ENCODE data around the gene TMEM63C. TPM values are rescaled to one million over a fixed set of nuclear protein-coding genes. Genes with fewer than 3 reads are reported as not detected.
A peak's percentile ranks its signal among the peaks of the same experiment; 100 is the strongest.

Gene TMEM63C
- total RNA-seq, 2 donors from 2014 or later = 0.12 to 0.84 TPM

DNA sequence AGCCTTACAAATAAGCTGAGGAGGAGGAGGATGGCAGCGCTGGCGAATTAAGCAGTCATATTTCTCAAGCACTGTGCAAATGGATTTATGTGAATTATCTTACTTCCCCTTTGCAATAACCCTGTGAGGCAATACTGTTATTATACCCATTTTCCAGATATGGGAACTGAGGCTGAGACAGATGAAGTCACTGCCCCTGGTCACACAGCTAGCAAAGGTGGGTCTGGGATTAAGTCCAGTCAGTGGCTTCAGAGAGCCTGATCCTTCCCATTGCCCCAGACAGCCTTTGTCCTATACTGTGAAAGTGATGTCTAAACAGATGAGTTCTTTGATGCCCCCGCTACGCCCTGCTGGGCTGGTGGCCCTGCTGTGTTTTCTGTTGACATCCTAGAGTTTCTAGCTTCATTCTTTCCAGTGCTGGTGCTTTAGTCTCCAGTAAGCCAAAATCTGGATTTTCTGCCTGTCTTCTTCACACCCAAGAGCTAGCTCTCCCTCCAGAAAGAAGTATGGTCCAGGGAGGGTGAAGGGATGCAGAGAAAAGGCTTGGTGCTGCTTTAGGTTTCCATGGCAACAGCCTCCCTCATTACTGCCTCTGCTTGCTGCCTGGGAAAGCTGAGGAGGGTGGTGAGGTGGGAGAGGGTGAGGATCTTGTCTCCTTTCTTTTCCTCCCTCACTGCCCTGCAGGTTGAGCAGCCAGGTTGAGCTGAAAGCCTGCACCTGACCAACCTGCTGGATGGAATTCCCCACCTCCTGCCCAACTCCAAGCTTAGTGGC, 30.7 kb downstream of the TMEM63C start:
- Mint-ChIP-seq H3K4me3 (no peak overlapping the region), H3K27ac (no peak overlapping the region), H3K4me1 (ENCODE audit: low read depth in 2 of 2) (no peaks in the 10 kb centered on the region), H3K27me3 (peaks cover 27 to 37% of the 10 kb centered on the region in 2 donors), H3K9me3 (no peaks in the 10 kb centered on the region), H3K36me3 (no peaks in the 10 kb centered on the region)
- DNase-seq (ENCODE audit: low spot score) (no peak), ATAC-seq (no peak)

- H3K4me1 Mint-ChIP-seq (ENCODE audit: low read depth in 2 of 2) = no peaks in the 10 kb centered on the region
- no peaks in the 10 kb centered on the region for H3K36me3 Mint-ChIP-seq
- peak in 1 of 2 donors; percentile 36 for ATAC-seq
- H3K4me3 Mint-ChIP-seq = no peak overlapping the region
- H3K27ac Mint-ChIP-seq = no peak overlapping the region
- no peak for DNase-seq (ENCODE audit: low spot score)
- peaks cover 28 to 42% of the 10 kb centered on the region in 2 donors for H3K27me3 Mint-ChIP-seq
- no peaks in the 10 kb centered on the region for H3K9me3 Mint-ChIP-seq
Measured at GRCh38 chr14:77212943-77213678, 31.5 kb downstream of the TMEM63C start.

DNA sequence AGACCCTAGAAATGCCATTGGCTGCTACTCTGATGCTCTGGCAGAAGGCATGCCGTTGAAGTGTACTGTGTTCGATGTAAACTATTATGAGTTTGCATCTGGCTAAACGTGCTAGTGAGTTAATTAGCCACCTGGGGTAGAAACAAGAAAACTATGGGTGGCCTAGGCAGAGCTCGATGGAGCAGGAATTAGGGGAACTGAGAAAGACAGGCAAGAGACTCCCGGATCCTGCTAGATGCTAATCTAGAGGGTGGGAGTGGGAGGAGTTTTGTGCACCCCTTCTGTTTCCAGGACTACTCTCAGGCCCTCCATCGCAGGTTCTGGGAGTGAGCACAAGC, 32.0 kb downstream of the TMEM63C start:
- DNase-seq (ENCODE audit: low spot score) (no peak), ATAC-seq (no peak)
- no peak overlapping the region for H3K27ac Mint-ChIP-seq
- peaks cover 28 to 42% of the 10 kb centered on the region in 2 donors for H3K27me3 Mint-ChIP-seq
- no peaks in the 10 kb centered on the region for H3K9me3 Mint-ChIP-seq
- H3K4me3 Mint-ChIP-seq = no peak overlapping the region
- H3K36me3 Mint-ChIP-seq = no peaks in the 10 kb centered on the region
- H3K4me1 Mint-ChIP-seq (ENCODE audit: low read depth in 2 of 2) = no peaks in the 10 kb centered on the region

GRCh38 chr14:77214216-77214615, 32.6 kb downstream of the TMEM63C start:
- Mint-ChIP-seq H3K9me3 (no peaks in the 10 kb centered on the region), H3K36me3 (no peaks in the 10 kb centered on the region), H3K27ac (no peak overlapping the region), H3K27me3 (peaks cover 28 to 42% of the 10 kb centered on the region in 2 donors), H3K4me1 (ENCODE audit: low read depth in 2 of 2) (no peaks in the 10 kb centered on the region), H3K4me3 (no peak overlapping the region)
- ATAC-seq (no peak), DNase-seq (ENCODE audit: low spot score) (no peak)

- Mint-ChIP-seq H3K27ac (no peak overlapping the region), H3K4me3 (no peak overlapping the region), H3K4me1 (ENCODE audit: low read depth in 2 of 2) (peaks cover 0 to 12% of the 10 kb centered on the region in 2 donors), H3K36me3 (no peaks in the 10 kb centered on the region), H3K27me3 (peaks cover 25 to 42% of the 10 kb centered on the region in 2 donors), H3K9me3 (peaks cover 4% of the 10 kb centered on the region)
- DNase-seq (ENCODE audit: low spot score) (no peak), ATAC-seq (no peak)
Measured at GRCh38 chr14:77217551-77217950, 36.0 kb downstream of the TMEM63C start.

GRCh38 chr14:77219591-77219990, 38.0 kb downstream of the TMEM63C start:
- H3K9me3 Mint-ChIP-seq = peaks cover 4% of the 10 kb centered on the region
- H3K4me3 Mint-ChIP-seq = no peak overlapping the region
- peaks cover 0 to 15% of the 10 kb centered on the region in 2 donors for H3K4me1 Mint-ChIP-seq (ENCODE audit: low read depth in 2 of 2)
- DNase-seq (ENCODE audit: low spot score) = no peak
- no peak overlapping the region for H3K27ac Mint-ChIP-seq
- no peaks in the 10 kb centered on the region for H3K36me3 Mint-ChIP-seq
- H3K27me3 Mint-ChIP-seq = peaks cover 20 to 31% of the 10 kb centered on the region in 2 donors
- ATAC-seq = no peak

DNA sequence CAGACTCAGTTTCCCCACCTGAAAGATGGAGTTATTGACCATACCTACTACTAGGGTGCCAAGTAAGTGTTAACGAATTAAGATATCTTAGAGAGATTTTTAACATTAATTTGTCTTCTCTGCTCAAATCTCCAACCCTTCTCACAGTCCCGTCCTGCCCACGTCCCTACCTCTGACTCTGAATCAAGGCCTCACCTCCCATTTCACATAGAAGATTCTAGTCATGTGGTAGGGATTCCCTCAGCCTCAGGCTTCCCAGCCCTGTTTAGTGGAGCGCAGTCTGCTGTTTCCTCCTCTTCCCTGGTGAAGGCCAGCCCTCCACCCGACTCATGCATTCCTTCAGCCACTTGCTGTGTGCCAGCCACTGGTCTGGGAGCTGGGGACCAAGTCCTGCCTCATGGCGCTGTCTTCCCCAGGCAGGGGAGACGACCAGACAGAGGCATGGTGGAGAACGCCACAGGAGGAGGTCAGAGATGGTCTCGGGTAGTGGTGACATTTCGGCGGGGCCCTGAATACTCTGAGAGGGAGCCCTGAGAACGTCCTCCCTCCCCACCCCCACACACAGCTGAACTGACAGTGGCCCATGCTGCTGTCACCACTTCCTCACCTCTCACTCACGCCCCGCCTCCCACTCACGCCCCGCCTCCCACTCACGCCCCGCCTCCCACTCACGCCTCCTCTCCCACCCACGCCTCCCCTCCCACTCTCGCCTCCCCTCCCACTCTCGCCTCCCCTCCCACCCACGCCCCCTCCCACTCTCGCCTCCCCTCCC, 38.8 kb downstream of the TMEM63C start:
- Mint-ChIP-seq H3K36me3 (no peaks in the 10 kb centered on the region), H3K27ac (no peak overlapping the region), H3K4me1 (ENCODE audit: low read depth in 2 of 2) (peaks cover 0 to 15% of the 10 kb centered on the region in 2 donors), H3K4me3 (no peak overlapping the region), H3K27me3 (peaks cover 14 to 23% of the 10 kb centered on the region in 2 donors), H3K9me3 (peaks cover 4% of the 10 kb centered on the region)
- ATAC-seq = no peak
- DNase-seq (ENCODE audit: low spot score) = no peak

- H3K36me3 Mint-ChIP-seq = no peaks in the 10 kb centered on the region
- DNase-seq (ENCODE audit: low spot score) (no peak), ATAC-seq (no peak)
- H3K27me3 Mint-ChIP-seq = peaks cover 8 to 14% of the 10 kb centered on the region in 2 donors
- H3K27ac Mint-ChIP-seq = no peak overlapping the region
- no peak overlapping the region for H3K4me3 Mint-ChIP-seq
- H3K9me3 Mint-ChIP-seq = peaks cover 4% of the 10 kb centered on the region
- peaks cover 0 to 15% of the 10 kb centered on the region in 2 donors for H3K4me1 Mint-ChIP-seq (ENCODE audit: low read depth in 2 of 2)
Measured at GRCh38 chr14:77221241-77221871, 39.8 kb downstream of the TMEM63C start.

DNA sequence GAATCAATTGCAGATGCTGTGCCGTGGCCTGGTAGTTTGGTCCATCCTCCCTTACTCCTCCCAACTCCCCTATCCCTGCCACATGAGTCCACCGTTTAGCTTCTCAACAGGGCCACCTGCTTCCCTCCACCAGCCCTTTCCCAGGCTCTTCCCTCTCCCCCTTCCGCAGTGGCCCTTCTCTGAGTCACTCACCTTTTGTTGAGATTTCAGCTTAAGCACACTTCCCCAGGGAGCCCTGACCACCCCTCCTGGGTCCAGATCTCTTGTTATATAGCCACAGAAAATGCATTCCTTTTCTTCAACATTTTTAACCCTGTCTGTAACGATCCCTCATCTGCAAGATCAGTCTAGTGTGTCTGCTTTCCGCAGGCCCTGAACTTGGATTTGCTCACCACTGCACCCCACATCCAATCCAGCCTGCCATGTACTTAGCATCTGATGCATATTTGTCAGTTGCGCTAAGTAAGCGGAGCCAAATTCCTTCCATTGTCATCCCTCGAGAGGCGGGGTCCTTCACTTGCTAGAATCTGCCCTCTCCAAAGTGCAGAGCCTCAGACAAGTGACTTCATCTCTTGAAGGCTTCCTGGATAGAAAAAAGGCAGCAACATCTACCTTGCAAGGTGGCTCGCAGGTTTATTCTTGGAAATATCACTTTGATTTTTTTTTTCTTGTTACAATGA, 41.1 kb downstream of the TMEM63C start:
- H3K4me3 Mint-ChIP-seq = no peak overlapping the region
- no peak for DNase-seq (ENCODE audit: low spot score)
- peaks cover 0 to under 1% of the 10 kb centered on the region in 2 donors for H3K27me3 Mint-ChIP-seq
- ATAC-seq = no peak
- peaks cover 0 to 15% of the 10 kb centered on the region in 2 donors for H3K4me1 Mint-ChIP-seq (ENCODE audit: low read depth in 2 of 2)
- H3K9me3 Mint-ChIP-seq = peaks cover 4% of the 10 kb centered on the region
- H3K27ac Mint-ChIP-seq = peak overlapping the region in 1 of 2 donors; percentile 20
- H3K36me3 Mint-ChIP-seq = no peaks in the 10 kb centered on the region

GRCh38 chr14:77224212-77224611, 42.6 kb downstream of the TMEM63C start:
- peaks cover 0 to 15% of the 10 kb centered on the region in 2 donors for H3K4me1 Mint-ChIP-seq (ENCODE audit: low read depth in 2 of 2)
- no peak for DNase-seq (ENCODE audit: low spot score)
- peaks cover 4% of the 10 kb centered on the region for H3K9me3 Mint-ChIP-seq
- H3K27ac Mint-ChIP-seq = no peak overlapping the region
- H3K36me3 Mint-ChIP-seq = no peaks in the 10 kb centered on the region
- ATAC-seq = no peak
- no peak overlapping the region for H3K4me3 Mint-ChIP-seq
- no peaks in the 10 kb centered on the region for H3K27me3 Mint-ChIP-seq

DNA sequence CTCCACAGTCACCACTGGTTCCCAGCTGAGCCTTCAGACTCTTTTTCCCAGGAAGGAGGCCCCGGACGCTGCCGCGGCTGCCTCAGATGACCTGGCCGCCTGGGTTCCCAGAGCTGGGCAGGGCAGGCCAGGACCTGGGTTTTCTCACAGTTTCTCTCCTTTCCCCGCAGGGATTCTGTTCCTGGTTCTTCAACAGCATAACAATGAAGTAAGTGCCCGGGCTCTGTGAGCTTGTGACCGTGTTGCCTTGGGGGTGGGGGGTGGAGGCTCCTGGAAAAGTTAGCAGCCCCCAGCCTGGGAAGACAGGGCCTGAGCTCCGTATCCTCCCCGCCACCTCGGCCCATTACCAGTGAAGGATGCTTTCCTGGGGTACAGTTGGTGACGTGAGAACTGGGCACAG, 43.7 kb downstream of the TMEM63C start:
- Mint-ChIP-seq H3K9me3 (peaks cover 4% of the 10 kb centered on the region), H3K4me3 (no peak overlapping the region), H3K36me3 (no peaks in the 10 kb centered on the region), H3K27ac (no peak overlapping the region), H3K27me3 (peaks cover 0 to 3% of the 10 kb centered on the region in 2 donors), H3K4me1 (ENCODE audit: low read depth in 2 of 2) (peaks cover 0 to 15% of the 10 kb centered on the region in 2 donors)
- no peak for DNase-seq (ENCODE audit: low spot score)
- ATAC-seq = no peak

- peaks cover 4% of the 10 kb centered on the region for H3K9me3 Mint-ChIP-seq
- H3K36me3 Mint-ChIP-seq = no peaks in the 10 kb centered on the region
- no peak overlapping the region for H3K4me3 Mint-ChIP-seq
- H3K27me3 Mint-ChIP-seq = peaks cover 0 to 3% of the 10 kb centered on the region in 2 donors
- no peak overlapping the region for H3K27ac Mint-ChIP-seq
- peak in 1 of 2 donors; percentile 47 for ATAC-seq
- no peak for DNase-seq (ENCODE audit: low spot score)
- peaks cover 0 to 12% of the 10 kb centered on the region in 2 donors for H3K4me1 Mint-ChIP-seq (ENCODE audit: low read depth in 2 of 2)
Measured at GRCh38 chr14:77225892-77226557, 44.4 kb downstream of the TMEM63C start.

All from natural killer cell treated with Interleukin-12 subunit alpha and Interleukin-12 subunit beta and Interleukin-15 and Interleukin-18, amount 100 ng/mL, for 72 hours (primary cell).